HG02885 (cell line): Measurements from ENCODE around the gene ADH1C.
"Not testable (repeated sequence)": the region's sequence is repeated elsewhere in the genome, so short reads cannot be mapped to it uniquely, and the experiment has no call there.

ENCODE experiments used
- ATAC-seq: cut with Tn5 transposase; IDR thresholded peaks from one replicate; pipeline ENCODE4 v1.9.1; 2021; ENCODE audit warnings: mild to moderate bottlenecking; ENCODE audit not compliant: unreplicated experiment, poor library complexity

ADH1C gene

DNA sequence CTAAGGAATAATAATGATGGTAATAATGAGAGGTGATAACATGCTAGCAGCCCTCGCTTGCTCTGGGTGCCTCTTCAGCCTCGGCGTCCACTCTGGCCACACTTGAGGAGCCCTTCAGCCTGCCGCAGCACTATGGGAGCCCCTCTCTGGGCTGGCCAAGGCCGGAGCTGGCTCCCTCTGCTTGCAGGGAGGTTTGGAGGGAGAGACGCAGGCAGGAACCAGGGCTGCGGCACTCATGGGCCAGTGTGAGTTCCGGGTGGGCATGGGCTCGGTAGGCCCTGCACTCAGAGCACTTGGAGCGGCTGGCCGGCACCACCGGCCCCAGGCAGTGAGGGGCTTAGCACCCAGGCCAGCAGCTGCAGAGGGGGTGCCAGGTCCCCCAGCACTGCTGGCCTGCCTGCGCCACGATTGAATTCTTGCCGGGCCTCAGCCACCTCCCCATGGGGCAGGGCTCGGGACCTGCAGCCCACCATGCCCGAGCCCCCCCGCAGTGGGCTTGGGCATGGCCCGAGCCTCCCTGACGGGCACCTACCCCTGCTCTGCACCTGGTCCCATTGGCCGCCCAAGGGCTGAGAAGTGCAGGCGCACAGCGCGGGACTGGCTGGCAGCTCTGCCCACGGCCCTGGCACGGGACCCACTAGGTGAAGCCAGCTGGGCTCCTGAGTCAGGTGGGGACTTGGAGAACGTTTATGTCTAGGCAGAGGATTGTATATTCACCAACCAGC, 7.1 kb upstream of the ADH1C start:
- no peak for ATAC-seq

DNA sequence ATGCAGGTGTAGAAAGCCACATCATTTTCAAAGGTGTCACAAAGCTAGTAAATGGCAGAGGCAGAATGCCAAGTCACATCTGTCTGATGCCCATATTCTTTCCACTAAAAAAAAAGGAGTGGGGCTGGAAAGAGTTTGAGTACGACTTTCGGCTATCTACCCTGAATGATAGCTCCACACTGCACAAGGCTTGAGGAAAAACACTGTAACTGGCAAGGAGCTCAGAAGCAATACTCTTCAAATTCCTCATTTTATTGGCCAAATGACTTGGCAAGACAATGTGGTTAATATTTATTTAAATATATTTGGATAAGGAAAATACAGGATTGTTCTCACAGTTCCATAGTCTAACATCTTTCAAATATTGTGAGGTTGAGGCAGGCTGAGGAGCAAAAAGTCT, 5.4 kb upstream of the ADH1C start:
- ATAC-seq, result no peak

DNA sequence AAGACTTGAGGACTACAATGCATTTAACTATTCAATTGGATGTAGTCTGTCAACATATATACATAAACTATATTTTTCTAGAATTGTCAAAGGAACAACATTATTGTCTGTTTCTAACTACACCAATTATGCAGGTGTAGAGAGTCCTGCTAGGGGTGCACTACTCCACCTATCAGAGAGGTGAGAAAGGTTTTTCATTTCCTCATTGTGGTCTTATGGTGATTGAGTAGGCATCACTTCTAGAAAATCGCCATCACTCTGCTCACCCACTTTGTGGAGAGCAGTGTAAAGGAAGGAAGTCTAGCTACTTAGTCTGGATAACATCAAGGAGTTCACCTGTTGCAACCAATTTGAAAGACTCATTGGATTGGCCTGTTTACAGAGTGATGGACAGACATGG, 4.4 kb upstream of the ADH1C start:
- ATAC-seq, result peak; percentile 58

DNA sequence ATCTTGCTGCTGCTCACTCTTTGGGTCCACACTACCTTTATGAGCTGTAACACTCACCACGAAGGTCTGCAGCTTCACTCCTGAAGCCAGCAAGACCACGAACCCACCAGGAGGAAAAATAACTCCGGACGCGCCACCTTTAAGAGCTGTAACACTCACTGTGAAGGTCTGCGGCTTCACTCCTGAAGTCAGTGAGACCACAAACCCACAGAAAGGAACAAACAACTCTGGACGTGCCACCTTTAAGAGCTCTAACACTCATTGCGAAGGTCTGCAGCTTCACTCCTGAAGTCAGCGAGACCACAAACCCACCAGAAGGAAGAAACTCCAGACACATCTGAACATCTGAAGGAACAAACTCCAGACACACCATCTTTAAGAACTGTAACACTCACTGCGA, 3.6 kb upstream of the ADH1C start:
- ATAC-seq, result not testable (repeated sequence)

DNA sequence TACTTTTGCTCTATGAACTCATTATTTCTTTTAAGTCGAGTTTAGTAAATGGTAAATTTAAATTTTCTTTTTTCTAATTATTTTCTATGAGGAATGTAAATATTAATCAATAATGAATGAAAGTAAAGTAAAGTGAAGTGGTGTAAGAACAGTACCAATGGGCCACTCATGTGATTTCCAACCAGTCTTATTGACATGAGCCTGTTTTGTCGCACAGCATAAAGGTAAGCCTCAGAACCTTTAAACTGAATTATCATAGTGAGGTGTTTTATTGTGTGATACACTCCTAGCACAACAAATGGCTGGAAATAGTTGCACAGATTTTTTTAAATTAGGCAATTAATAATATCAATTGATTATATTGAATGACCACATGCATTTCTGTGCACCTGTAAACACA, 1.1 kb downstream of the ADH1C start:
- no peak for ATAC-seq

- no peak for ATAC-seq
Measured at GRCh38 chr4:99349338-99349737, 3.2 kb downstream of the ADH1C start.

DNA sequence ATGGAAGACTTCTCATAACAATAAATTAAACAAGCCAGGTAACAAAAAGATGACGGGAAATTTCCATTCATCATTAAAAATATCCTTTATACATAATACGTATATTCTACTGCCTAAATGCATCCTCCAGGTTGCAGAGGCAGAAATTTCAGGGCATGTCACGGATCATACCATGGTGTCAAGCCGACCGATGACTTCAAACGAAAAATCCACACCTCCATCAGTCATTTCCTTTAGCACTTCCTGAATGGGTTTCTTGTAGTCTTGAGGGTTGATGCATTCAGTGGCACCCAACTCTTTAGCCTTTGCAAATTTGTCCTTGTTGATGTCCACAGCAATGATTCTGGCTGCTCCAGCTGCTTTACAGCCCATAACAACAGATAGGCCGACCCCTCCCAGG, 9.9 kb downstream of the ADH1C start:
- not testable (repeated sequence) for ATAC-seq

DNA sequence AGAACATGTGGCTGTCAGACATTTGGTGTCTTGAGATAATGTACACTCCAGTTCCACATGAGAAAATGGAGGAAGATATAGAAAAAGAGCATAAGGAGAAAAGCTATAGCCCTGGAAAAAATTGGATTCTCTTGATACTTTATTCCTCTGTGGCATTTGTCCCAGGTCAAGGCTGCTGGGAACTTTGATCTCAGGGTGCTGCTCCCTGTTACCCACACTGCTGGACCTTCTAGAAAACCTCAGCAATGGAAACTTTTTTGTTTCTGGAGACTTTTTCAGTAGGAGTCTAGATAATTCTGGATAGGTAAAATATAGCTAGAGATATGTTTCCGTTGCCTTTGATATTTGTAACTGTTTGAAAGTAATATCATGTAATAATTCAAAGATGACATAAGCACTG, 11.1 kb downstream of the ADH1C start:
- no peak for ATAC-seq

GRCh38 chr4:99339172-99339571, 13.4 kb downstream of the ADH1C start:
- ATAC-seq, result no peak

- ATAC-seq, result no peak
Measured at GRCh38 chr4:99336553-99336952, 16.0 kb downstream of the ADH1C start.

DNA sequence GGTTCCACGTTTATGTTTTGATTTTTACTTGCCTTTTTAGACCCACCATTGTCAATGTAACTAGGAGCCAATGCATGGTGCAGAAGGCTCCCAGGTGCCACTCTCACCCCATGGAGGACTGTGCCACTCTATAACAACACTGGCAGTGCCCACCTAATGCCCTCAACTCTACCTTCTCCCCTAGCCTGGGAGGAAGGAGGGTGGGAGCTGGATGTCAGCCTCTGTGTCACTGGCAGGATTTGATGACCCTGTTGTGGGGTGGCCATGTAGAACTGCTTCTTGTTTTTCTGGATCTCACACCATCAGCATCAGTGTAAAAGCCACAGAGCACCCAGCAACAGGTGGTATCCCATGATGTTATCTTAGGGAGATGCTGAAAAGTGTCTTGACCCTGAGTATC, 17.7 kb downstream of the ADH1C start:
- no peak for ATAC-seq

DNA sequence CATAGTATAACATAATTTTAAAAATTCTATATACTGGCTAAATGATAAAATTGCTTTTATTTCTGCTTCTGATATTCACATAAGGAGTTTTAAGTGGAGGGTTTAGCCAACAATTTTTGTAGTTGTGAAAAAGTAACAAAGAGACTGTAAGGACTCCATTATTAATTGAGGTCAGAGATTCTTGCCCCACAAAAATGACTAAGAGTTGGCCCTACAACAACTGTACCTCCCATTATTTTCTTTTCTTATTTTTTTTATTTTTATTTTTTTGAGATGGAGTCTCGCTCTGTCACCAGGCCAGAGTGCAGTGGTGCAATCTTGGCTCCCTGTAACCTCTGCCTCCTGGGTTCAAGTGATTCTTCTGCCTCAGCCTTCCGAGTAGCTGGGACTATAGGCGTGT, 21.9 kb downstream of the ADH1C start:
- ATAC-seq, result no peak

DNA sequence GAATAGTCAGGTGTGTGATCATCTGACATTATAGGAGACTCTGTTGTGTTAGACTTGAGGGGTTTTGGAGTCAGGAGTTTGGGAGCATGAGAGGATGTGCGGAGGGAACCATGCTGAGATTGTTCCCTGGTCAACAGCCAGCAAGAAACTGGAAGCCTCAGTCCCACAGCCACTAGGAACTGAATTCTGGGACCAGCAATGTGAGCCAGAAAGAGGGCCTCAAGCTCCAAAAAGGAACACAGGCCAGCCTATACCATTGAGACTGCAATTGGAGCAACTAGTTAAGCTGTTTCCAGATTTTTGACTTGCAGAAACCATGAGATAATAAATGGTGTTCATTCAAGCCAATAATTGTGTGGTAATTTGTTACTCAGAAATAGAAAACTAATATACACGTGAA, 22.7 kb downstream of the ADH1C start:
- ATAC-seq, result no peak

DNA sequence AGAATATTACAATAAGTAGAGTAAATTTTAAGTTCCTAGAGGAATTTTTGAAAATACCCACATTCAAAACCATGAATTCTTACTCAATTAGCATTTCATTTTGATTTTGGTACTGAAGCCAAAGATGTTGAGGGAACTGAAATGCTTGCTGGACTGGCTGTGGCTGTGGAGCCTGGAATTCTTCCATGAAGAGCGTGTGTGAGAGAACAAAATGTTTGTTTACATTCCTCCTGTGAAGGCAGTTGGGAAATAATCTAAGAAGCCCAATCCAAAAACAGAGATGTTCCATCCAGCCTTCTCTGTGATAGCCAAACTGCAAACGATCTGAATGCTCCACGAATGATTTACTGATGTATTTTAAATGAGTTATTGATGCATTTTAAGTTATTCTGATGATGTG, 27.6 kb downstream of the ADH1C start:
- ATAC-seq, result no peak

DNA sequence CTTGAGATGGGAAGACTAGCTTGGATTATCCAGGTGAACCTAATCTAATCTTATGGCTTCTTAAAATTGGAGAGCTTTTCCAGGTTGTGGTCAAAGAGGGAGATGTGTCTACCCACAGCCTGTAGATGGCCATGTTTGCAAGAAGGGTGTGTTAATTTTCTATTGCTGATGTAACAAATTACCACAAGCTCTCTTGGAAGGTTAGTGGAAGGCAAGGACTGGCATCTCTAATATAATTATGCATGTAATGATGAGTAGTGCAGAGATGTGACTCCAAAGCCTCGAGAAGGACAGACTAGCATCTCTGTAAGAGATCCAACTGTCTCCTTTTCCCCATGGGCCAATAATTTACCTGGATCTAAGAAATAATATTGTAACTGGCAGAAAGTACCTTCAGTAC, 28.2 kb downstream of the ADH1C start:
- no peak for ATAC-seq

DNA sequence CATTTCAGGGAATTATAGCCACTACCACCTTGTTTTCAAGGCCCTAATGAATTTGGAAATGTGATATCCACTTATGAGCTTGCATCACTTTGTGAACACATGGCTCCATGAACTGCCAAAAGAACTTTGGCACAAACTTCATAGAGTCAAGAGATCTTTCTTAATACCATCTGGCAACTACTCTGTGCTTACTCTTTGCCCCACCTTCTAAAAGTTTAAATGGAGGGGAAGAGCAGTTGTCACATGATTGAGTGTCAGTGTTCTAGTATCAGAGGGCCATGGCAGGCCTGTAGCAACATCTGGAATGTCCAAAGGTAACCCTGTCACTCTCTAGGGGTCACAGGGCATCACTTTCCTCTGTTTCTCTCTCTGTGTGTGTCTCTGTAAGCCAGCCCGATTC, 28.8 kb downstream of the ADH1C start:
- no peak for ATAC-seq

DNA sequence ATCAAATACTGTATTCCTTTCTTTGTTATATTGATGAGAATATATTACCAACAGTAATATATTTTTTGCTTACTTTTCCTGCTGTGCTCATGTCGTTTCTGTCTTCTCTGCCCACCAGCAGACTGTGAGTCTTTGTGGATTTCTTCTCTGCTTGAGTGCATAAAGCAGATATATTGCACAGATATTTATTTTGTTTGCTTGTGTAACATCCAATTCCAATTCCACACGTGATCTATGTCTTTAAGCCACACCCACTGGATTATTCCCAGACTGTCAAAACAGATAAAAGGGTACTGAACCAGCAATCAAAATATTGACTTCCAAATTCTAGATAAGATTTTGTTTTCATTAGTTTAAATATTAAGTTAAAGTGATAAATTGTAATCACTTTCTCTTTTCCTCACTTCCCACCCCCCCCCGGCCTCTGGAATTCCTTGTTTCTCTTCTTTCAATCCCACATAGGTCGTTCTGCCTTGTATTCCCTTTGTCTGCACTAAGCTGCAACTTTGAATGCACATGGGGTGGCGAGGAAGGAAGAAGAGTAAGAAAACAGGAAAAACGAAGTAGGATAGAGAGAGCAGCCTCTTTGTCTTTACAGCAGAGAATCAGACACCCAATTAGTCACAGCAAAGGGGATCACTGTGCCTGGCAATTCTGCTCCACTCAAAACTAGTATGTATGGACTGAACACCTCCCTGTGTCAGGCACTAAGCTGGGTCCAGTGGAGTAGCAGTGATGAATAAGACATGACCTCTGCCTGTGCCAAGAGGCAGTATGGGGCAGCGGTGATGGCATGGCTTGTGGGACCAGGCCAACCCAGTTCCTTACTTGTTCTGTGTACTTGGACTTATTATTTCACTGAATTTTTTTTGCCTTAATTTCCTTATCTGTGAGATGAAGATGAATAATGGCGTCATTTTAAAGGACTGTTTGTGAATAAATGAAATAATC, 31.0 kb downstream of the ADH1C start, which contains the start of gene ADH1B:
ADH1B (minus strand) TSS at position 161 of the 951 bp plus-strand sequence; CDS start at position 91, 70 bp downstream.
- no peak for ATAC-seq

DNA sequence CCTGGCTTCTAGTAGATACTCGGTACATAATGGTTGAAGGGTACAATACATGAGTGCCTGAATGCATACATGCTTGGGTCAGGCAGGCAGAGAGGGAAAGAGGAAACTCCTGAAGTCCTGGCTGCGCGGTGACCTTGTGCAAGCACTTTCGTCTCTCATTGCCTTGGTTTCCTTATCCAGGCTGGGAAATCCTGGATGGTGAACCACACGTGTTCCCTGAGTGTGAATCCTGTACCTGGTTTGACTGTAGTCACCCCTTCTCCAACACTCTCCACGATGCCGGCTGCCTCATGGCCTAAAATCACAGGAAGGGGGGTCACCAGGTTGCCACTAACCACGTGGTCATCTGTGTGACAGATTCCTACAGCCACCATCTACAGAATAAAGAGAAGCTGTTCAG, 34.7 kb downstream of the ADH1C start:
- ATAC-seq, result not testable (repeated sequence)

DNA sequence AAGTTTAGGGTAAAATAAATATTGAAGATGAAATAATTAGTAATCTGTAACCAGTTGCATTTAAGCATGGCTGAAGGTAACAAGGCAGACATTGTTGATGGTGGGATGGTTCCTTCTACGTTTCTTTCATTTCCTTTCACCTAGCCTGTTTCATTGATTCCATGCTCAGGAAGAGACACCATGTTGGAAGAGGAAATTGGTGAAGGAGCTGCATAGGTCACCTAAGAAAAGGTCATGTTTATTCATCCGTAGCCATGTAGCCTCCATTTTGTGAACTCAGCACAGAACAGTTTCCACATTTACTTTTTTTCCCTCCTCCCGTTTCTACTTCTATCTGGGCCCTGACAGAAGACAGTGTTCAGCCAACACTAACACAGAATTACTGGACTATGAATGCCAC, 35.2 kb downstream of the ADH1C start:
- ATAC-seq, result no peak

- ATAC-seq, result no peak
Measured at GRCh38 chr4:99315839-99316238, 36.7 kb downstream of the ADH1C start.

DNA sequence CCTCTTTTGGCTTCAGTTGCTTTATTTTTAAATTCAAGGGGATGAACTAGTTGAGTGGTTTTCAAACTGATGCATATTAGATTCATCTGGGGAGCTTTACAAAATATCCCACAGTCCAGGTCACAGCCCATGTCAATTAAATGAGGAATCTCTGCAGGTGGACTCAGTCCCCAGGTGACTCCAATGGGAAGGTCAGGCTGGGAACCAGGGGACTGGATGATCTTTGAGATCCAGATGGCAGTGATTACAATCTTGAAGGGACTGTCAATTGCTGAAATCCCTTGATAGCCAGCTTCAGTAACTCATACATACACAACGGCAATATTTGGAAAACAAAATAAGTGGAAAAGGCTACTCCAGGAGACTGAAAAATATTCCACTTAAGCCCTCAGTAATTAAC, 38.3 kb downstream of the ADH1C start:
- ATAC-seq, result no peak
